WTC11 (cell line): Measurements from ENCODE around the gene LDLRAD4. TPM values are rescaled to one million over a fixed set of nuclear protein-coding genes. Genes with fewer than 3 reads are reported as not detected.

ENCODE experiments used
- ATAC-seq: fragments of 200-7000 bp; cut with Tn5 transposase; 2 replicates; pipeline ENCODE4 v1.10.0; 2021; ENCODE audit warnings: mild to moderate bottlenecking, moderate library complexity
- CTCF ChIA-PET: fragments of 300-600 bp; sonication (Branson Sonifier 250); formaldehyde crosslinking; loops from one replicate; lab custom pipeline; 2021; ENCODE audit warnings: antibody characterized with exemption; lab: Charles Lee
- POLR2A ChIA-PET: fragments of 350-600 bp; sonication (Branson Sonifier 250); formaldehyde crosslinking; loops from one replicate; lab custom pipeline; 2021; ENCODE audit warnings: antibody characterized with exemption; lab: Charles Lee
- DNase-seq: peaks from one replicate; pipeline ENCODE4 v3.0.0; 2021; ENCODE audit warnings: low spot score
- H3K27ac Mint-ChIP-seq: 2 replicates; pipeline ENCODE4 v1.8.0; 2021; ENCODE audit warnings: mixed read lengths
- H3K27me3 Mint-ChIP-seq: 2 replicates; pipeline ENCODE4 v1.8.0; 2021; ENCODE audit warnings: low read depth, mild to moderate bottlenecking, moderate library complexity, mixed read lengths
- H3K36me3 Mint-ChIP-seq: 2 replicates; pipeline ENCODE4 v1.8.0; 2021; ENCODE audit warnings: mixed read lengths
- H3K4me1 Mint-ChIP-seq: 2 replicates; pipeline ENCODE4 v1.8.0; 2022; ENCODE audit warnings: mixed read lengths
- H3K4me3 Mint-ChIP-seq: 2 replicates; pipeline ENCODE4 v1.8.0; 2021; ENCODE audit warnings: mild to moderate bottlenecking, moderate library complexity, mixed read lengths
- H3K9me3 Mint-ChIP-seq: 2 replicates; pipeline ENCODE4 v1.8.0; 2021; ENCODE audit warnings: mixed read lengths
- ATF1 ChIP-seq: sonication (generic); formaldehyde crosslinking; IDR thresholded peaks from 2 replicates; pipeline ENCODE4 v1.8.1; 2023; ENCODE audit warnings: mild to moderate bottlenecking, moderate library complexity, missing genetic modification reagents
- CDX4 ChIP-seq: fragments of 250-450 bp; sonication (Bioruptor Pico); IDR thresholded peaks from 2 replicates; pipeline ENCODE4 v1.9.0; 2021; ENCODE audit warnings: moderate library complexity, mild to moderate bottlenecking, inconsistent platforms, borderline replicate concordance
- E2F1 ChIP-seq: sonication (generic); formaldehyde crosslinking; IDR thresholded peaks from 2 replicates; pipeline ENCODE4 v1.8.0; 2022; ENCODE audit warnings: mild to moderate bottlenecking, missing genetic modification reagents
- E2F5 ChIP-seq: sonication (generic); formaldehyde crosslinking; IDR thresholded peaks from 2 replicates; pipeline ENCODE4 v1.8.1; 2022; ENCODE audit warnings: mild to moderate bottlenecking, moderate library complexity, missing genetic modification reagents
- ELF4 ChIP-seq: sonication (generic); formaldehyde crosslinking; IDR thresholded peaks from 2 replicates; pipeline ENCODE4 v1.8.1; 2022; ENCODE audit warnings: low read depth, mild to moderate bottlenecking, moderate library complexity, missing genetic modification reagents
- FOXJ3 ChIP-seq: sonication (generic); formaldehyde crosslinking; IDR thresholded peaks from 2 replicates; pipeline ENCODE4 v1.9.0; 2021; ENCODE audit warnings: missing genetic modification reagents, mild to moderate bottlenecking, borderline replicate concordance
- MXD4 ChIP-seq: fragments of 250-450 bp; sonication (Bioruptor Pico); IDR thresholded peaks from 2 replicates; pipeline ENCODE4 v1.8.0; 2021; ENCODE audit warnings: mild to moderate bottlenecking, moderate library complexity, borderline replicate concordance
- PREB ChIP-seq: sonication (generic); formaldehyde crosslinking; IDR thresholded peaks from 2 replicates; pipeline ENCODE4 v1.8.1; 2022; ENCODE audit warnings: mild to moderate bottlenecking, missing genetic modification reagents, moderate library complexity, borderline replicate concordance
- RELA ChIP-seq: sonication (generic); formaldehyde crosslinking; IDR thresholded peaks from 2 replicates; pipeline ENCODE4 v1.8.1; 2022; ENCODE audit warnings: missing genetic modification reagents, mild to moderate bottlenecking, borderline replicate concordance
- RORB ChIP-seq: fragments of 250-450 bp; sonication (Bioruptor Pico); IDR thresholded peaks from 2 replicates; pipeline ENCODE4 v1.9.0; 2021; ENCODE audit warnings: mild to moderate bottlenecking
- SMAD3 ChIP-seq: sonication (generic); formaldehyde crosslinking; IDR thresholded peaks from 2 replicates; pipeline ENCODE4 v1.8.0; 2022; ENCODE audit warnings: missing genetic modification reagents, mild to moderate bottlenecking, borderline replicate concordance
- SMAD4 ChIP-seq: sonication (generic); formaldehyde crosslinking; IDR thresholded peaks from 2 replicates; pipeline ENCODE4 v1.8.0; 2022; ENCODE audit warnings: mild to moderate bottlenecking, missing genetic modification reagents
- SOX15 ChIP-seq: fragments of 250-450 bp; sonication (Bioruptor Pico); IDR thresholded peaks from 2 replicates; pipeline ENCODE4 v1.9.0; 2021; ENCODE audit warnings: mild to moderate bottlenecking
- TCF7 ChIP-seq: sonication (generic); formaldehyde crosslinking; IDR thresholded peaks from 2 replicates; pipeline ENCODE4 v1.8.0; 2022; ENCODE audit warnings: mild to moderate bottlenecking, low read depth, missing genetic modification reagents, moderate library complexity
- TP53 ChIP-seq: sonication (generic); formaldehyde crosslinking; IDR thresholded peaks from 2 replicates; pipeline ENCODE4 v1.8.1; 2023; ENCODE audit warnings: mild to moderate bottlenecking, missing genetic modification reagents
- ZBTB21 ChIP-seq: sonication (generic); formaldehyde crosslinking; IDR thresholded peaks from 2 replicates; pipeline ENCODE4 v1.8.1; 2023; ENCODE audit warnings: mild to moderate bottlenecking, missing genetic modification reagents, borderline replicate concordance
- ZNF281 ChIP-seq: sonication (generic); formaldehyde crosslinking; IDR thresholded peaks from 2 replicates; pipeline ENCODE4 v1.8.0; 2023; ENCODE audit warnings: mild to moderate bottlenecking, missing genetic modification reagents
- ZNF423 ChIP-seq: fragments of 250-450 bp; sonication (Bioruptor Pico); IDR thresholded peaks from 2 replicates; pipeline ENCODE4 v2.1.2; 2022; ENCODE audit warnings: mild to moderate bottlenecking, moderate library complexity
- total RNA-seq: library from RNA; stranded (reverse); gene quantifications from 3 replicates; pipeline ENCODE4 v1.2.3, GENCODE V29; 2021
- TF ChIP-seq, protein P1 (sequence below): sonication (generic); formaldehyde crosslinking; IDR thresholded peaks from 2 replicates; pipeline ENCODE4 v1.8.0; 2023; ENCODE audit warnings: missing genetic modification reagents, mild to moderate bottlenecking, borderline replicate concordance

The LDLRAD4 gene
- total RNA-seq, 1 experiment from 2014 or later, result 6.2 TPM

DNA sequence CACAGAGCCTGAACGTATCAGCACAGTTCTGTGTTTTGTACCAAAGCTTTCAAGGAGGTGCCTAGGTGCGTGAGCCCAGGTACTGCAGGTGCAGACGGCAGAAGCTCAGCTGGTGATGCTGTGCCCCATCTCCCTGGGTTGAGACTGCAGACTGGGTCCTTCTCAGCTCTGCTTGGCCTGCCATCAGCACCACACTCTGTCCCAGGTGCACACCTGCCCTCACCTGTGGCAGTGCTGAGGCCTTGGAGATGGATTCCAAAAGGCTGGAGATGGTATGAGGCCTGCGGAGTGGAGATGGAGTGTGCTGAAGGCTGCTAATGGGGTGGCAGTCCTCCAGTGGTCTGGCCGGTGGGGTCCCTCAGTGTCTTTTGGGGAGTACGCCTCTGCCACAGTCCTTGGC, 9.3 kb downstream of the LDLRAD4 start:
- ATAC-seq (no peak), DNase-seq (no peak)
- Mint-ChIP-seq H3K4me3 (no peak overlapping the region), H3K36me3 (no peaks in the 10 kb centered on the region), H3K27ac (no peak overlapping the region), H3K9me3 (peaks cover 3% of the 10 kb centered on the region), H3K4me1 (peaks cover 4% of the 10 kb centered on the region), H3K27me3 (no peaks in the 10 kb centered on the region)
- ChIA-PET POLR2A (no interaction called here), CTCF (no interaction called here)
- no peak for TF ChIP-seq TP53 (CRISPR knock-in tag)
- TF ChIP-seq CDX4 (CRISPR knock-in tag), result no peak
- no peak for TF ChIP-seq ATF1 (CRISPR knock-in tag)
- no peak for TF ChIP-seq RORB (CRISPR knock-in tag)
- TF ChIP-seq E2F5, result no peak

DNA sequence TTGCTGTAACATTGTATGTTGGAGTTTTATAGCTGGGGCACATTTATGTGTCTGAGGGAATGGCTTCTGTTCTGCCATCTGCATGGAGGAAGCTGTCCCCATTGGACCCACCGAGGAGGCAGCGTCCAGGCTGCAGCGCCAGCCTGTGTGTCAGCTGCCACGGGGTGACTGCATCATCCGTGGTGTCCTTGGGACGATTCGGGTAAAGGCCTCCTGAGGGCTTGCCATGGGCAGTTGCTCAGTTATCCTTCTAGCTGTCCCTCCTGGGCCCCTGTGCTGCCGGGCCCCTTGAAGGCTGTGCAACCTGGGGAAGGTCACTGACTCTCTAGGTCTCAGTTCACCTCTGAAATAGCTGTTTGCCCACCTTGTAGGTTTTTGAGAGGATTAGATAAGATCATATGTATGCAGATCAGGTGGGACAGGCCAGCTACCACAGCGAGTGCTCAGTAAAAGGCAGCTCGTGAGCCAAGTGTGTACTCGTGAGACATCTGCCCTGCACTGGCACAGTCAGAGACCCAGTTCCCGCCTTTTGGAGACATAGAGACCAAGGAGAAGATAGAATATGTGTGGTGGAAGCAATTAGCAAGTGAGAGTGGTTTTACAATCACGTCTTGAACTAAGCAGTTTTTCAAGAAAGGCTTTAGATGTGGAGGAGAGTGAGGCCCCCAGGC, 10.6 kb downstream of the LDLRAD4 start:
- H3K27ac Mint-ChIP-seq, result no peak overlapping the region
- ChIA-PET CTCF (interaction anchor here (1.0 kb wide), 1 partner anchor 116 kb away, joined by 3 read pairs; no protein-coding TSS in a partner anchor), POLR2A (interaction anchor here (0.5 kb wide), 1 partner anchor 239 kb away, joined by 8 read pairs; no protein-coding TSS in a partner anchor)
- H3K36me3 Mint-ChIP-seq, result no peaks in the 10 kb centered on the region
- TF ChIP-seq E2F1 (CRISPR knock-in tag), result no peak
- TF ChIP-seq ZNF423 (CRISPR knock-in tag), result no peak
- no peak for TF ChIP-seq ZBTB21
- TF ChIP-seq FOXJ3 (CRISPR knock-in tag), result no peak
- no peak for TF ChIP-seq ELF4 (CRISPR knock-in tag)
- no peak for TF ChIP-seq SOX15 (CRISPR knock-in tag)
- TF ChIP-seq, protein P1, sequence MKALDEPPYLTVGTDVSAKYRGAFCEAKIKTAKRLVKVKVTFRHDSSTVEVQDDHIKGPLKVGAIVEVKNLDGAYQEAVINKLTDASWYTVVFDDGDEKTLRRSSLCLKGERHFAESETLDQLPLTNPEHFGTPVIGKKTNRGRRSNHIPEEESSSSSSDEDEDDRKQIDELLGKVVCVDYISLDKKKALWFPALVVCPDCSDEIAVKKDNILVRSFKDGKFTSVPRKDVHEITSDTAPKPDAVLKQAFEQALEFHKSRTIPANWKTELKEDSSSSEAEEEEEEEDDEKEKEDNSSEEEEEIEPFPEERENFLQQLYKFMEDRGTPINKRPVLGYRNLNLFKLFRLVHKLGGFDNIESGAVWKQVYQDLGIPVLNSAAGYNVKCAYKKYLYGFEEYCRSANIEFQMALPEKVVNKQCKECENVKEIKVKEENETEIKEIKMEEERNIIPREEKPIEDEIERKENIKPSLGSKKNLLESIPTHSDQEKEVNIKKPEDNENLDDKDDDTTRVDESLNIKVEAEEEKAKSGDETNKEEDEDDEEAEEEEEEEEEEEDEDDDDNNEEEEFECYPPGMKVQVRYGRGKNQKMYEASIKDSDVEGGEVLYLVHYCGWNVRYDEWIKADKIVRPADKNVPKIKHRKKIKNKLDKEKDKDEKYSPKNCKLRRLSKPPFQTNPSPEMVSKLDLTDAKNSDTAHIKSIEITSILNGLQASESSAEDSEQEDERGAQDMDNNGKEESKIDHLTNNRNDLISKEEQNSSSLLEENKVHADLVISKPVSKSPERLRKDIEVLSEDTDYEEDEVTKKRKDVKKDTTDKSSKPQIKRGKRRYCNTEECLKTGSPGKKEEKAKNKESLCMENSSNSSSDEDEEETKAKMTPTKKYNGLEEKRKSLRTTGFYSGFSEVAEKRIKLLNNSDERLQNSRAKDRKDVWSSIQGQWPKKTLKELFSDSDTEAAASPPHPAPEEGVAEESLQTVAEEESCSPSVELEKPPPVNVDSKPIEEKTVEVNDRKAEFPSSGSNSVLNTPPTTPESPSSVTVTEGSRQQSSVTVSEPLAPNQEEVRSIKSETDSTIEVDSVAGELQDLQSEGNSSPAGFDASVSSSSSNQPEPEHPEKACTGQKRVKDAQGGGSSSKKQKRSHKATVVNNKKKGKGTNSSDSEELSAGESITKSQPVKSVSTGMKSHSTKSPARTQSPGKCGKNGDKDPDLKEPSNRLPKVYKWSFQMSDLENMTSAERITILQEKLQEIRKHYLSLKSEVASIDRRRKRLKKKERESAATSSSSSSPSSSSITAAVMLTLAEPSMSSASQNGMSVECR (CRISPR knock-in tag), result no peak
- no peak for ATAC-seq
- DNase-seq, result no peak
- H3K4me1 Mint-ChIP-seq, result no peaks in the 10 kb centered on the region
- no peak overlapping the region for H3K4me3 Mint-ChIP-seq
- no peaks in the 10 kb centered on the region for H3K27me3 Mint-ChIP-seq
- peaks cover 3% of the 10 kb centered on the region for H3K9me3 Mint-ChIP-seq

- Mint-ChIP-seq H3K36me3 (no peaks in the 10 kb centered on the region), H3K27ac (no peak overlapping the region), H3K27me3 (no peaks in the 10 kb centered on the region), H3K4me1 (peaks cover 8% of the 10 kb centered on the region), H3K4me3 (no peak overlapping the region), H3K9me3 (no peaks in the 10 kb centered on the region)
- DNase-seq (no peak), ATAC-seq (no peak)
- ChIA-PET POLR2A (no interaction called here), CTCF (no interaction called here)
- no peak for TF ChIP-seq ZNF281 (CRISPR knock-in tag)
- TF ChIP-seq MXD4 (CRISPR knock-in tag), result no peak
- no peak for TF ChIP-seq SMAD4 (CRISPR knock-in tag)
- no peak for TF ChIP-seq TCF7 (CRISPR knock-in tag)
- TF ChIP-seq SMAD3 (CRISPR knock-in tag), result no peak
- no peak for TF ChIP-seq RELA
- no peak for TF ChIP-seq PREB (CRISPR knock-in tag)
Measured at GRCh38 chr18:13231151-13231550, 12.6 kb downstream of the LDLRAD4 start.
